ENCODE results near the gene GNAI1.

Gene GNAI1

DNA sequence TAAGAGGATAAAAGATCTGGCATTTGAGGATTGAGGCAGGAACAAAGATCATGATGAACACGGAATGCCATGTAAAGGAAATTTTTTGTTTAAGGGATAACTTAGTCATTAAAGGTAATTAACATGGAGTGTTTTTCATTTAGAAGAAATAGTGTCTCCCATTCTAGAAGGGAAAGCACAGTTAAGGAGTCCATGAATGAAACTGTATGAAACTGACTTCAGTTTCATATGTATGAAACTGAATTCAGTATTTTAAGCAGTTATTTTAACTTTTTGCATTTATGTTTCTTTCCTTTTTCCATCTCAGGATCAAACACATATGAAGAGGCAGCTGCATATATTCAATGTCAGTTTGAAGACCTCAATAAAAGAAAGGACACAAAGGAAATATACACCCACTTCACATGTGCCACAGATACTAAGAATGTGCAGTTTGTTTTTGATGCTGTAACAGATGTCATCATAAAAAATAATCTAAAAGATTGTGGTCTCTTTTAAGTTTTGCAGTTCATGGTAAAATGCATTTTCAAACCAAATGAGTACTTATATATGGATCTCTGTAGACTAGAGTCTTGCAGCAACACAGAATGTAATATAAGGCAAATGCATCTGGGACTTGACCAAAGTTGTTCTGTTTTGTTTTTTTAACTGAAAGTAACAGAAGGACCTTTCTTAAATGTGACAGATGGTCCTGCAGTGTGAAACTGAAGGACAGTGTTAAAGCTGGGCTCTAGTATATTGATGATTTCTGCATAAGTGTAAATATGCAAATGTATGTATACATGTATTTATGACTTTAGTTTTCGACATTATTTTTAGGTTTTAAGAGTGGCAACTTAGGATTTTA, 82.6 kb downstream of the GNAI1 start:
- no peak for DNase-seq

DNA sequence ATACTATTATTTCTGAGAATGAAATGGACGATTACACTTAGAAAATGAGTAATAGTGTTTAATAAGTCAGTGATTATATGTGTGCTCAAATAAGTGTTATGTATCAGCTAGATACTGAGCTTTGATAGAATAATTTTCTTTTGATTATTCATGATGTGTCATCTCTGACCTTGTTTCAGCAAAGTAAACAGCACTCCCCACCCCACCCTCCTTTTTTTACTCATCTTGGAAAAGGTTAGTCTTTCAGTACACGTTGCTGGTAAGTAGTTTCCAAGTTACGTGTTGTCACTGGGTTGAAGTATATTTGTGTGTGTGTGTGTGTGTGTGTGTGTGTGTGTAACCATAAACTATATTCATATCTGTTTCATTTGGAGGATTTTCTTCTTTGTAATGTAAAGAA, 84.1 kb downstream of the GNAI1 start:
- DNase-seq, result no peak

DNA sequence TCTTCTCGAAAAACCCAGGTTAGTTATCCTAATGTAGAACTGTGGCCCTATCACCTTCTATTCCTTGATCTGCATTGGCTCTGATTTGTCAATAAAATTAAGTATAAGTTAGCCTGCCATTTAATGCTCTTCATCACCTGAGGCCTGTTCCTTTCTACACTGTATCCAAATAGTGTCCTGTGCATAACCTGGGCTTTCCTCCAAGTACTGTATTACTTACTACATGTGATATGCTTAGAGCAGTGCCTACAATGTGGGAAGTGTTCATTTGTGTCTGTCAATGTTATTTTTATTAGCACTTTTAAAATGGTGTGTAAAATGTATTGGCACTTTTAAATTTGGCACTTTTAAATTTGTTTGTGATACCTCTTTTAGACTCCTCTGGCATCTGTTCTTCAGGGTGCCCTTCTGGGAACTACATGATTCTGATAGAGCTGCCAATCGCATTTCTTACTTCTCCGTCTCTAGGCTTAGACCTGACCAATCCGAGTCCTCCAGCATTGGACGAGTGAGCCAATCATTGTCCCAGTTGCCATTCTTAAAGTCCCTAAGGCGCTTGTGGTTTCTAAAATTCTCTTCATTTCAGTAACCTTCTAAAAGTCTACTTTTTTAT, 85.5 kb downstream of the GNAI1 start:
- no peak for DNase-seq

- DNase-seq, result no peak
These were observed 89.8 kb downstream of the GNAI1 start for GRCh38 chr7:80224415-80224814.

GRCh38 chr7:80225361-80225760, 90.7 kb downstream of the GNAI1 start:
- DNase-seq, result no peak

DNA sequence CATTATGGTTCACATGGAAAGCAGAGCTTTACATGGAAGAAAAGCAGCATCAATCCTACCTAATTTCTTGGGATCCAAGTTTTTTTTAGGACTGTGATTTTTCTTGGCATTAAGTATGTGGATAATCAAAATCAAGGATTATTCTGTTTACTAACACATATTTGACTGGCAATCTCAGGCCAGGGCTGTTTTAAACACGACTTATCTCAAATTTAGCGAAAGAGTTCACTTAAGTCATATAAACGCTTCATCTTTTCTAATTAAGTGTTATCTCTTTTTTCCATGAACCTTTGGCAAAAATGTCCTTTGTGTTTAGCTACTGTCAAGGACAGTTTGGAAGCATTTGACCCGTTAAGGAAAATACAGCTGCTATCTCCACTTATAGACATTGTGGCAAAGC, 92.0 kb downstream of the GNAI1 start:
- DNase-seq, result no peak

- no peak for DNase-seq
These were observed 95.7 kb downstream of the GNAI1 start for GRCh38 chr7:80230327-80230726.

- no peak for DNase-seq
These were observed 97.1 kb downstream of the GNAI1 start for GRCh38 chr7:80231707-80232106.

DNA sequence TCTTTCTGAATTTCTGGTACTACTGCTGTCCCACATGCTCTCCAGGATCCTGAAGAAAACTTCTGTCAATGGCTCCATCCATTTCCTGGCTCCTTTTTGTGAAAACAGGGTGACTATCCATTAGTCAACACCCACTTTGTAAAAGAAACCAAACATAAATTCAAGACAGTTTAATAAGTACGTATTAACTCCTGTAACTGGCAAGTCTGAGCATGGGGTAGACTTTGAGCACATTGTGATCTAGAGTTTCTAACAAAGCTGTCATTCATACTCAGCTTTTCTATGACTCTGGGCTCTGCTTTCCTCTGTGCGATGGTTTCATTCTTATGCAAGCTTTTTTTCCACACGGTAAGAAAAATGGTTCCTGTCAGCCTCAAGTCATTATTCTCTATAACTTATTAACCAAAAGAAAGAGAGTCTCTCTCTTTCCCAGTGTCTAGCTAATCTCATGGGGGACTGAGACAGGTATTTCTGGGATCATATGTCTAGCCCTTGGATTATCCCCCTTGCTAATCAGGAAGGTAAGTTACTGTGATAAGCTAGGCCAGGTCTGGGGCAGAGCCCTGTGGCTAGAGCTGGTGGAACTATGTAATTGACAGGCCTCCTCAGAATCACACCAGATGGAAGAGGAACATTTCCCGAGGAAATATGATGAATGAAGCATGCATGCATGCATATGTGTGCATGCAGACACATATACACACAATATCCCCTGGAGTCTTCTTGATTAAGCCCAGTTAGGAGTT, 98.5 kb downstream of the GNAI1 start:
- no peak for DNase-seq

GRCh38 chr7:80235334-80235733, 100.7 kb downstream of the GNAI1 start:
- no peak for DNase-seq

DNA sequence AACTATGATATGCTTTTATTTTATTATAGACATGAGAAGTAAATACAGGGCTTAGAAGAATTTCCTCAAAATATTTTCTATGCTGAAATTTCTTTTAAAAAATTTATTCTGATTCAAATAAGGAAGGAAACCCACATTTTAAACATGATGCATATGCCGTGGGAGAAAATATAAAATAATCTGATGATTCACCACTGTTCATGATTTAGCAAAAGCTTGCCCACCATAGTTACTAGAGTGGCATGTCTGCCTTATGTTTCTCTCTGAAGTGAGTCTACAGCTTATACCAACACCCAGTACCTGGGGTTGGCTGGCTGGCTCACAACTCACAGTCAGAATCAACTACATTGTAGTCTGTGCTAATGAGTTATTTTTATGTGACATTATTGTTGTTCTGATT, 102.0 kb downstream of the GNAI1 start:
- no peak for DNase-seq

- DNase-seq, result no peak
These were observed 105.8 kb downstream of the GNAI1 start for GRCh38 chr7:80240265-80241025.

GRCh38 chr7:80241671-80242070, 107.0 kb downstream of the GNAI1 start:
- DNase-seq, result no peak

GRCh38 chr7:80243425-80243824, 108.8 kb downstream of the GNAI1 start:
- no peak for DNase-seq

DNA sequence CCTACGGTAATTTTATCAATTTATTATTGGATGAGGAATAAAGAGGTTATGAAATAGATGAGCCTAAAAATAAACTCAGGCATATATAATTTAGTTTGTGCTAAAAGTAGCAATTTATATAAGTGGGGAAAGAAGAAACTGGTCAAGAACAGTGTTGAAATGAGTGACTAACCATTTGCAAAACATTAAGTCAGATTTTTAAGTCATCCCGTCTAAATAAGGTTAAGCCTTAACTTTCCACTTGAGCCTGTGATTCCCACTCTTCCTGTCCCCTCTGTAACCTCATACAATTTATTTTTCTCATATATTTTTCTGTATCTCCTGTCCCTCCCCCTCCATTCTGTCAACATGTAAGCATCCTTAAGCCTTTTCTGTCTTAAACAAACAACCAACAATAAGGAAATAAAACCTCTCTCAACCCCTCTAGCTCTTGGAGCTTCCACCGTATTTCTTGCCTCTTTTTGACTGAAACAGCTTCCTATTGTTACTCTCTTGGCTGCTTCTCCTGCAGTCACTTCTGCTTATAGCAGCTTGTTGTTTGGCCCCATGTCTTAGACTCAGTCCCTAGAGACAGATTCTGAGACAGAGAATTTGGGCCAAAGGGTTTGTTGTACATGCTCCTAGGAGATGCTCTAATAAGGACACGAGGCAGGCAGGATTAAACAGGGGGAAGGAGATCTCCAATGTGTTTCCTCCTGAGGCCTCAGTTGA, 109.7 kb downstream of the GNAI1 start:
- DNase-seq, result no peak

DNA sequence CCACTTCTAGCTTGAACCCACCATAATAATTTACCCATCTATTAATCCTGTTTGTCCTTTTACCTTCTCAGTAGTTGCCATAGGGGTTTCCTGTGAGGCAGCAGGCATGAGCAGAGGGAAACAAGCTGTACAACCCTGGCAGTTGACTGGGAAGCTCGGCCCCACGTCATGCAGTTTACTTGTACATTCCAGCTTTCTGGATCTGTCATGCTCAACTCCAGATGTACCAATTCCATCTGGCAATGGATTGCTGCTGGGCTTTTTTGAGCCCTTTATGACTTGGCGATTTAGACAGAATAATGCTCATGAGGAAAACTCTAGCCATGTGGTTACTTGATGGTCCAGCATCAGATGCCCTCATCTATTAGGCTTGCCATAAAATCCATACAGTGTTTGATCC, 112.5 kb downstream of the GNAI1 start:
- DNase-seq, result no peak

GRCh38 chr7:80247891-80248290, 113.3 kb downstream of the GNAI1 start:
- DNase-seq, result no peak

- no peak for DNase-seq
These were observed 114.6 kb downstream of the GNAI1 start for GRCh38 chr7:80249184-80249583.

DNA sequence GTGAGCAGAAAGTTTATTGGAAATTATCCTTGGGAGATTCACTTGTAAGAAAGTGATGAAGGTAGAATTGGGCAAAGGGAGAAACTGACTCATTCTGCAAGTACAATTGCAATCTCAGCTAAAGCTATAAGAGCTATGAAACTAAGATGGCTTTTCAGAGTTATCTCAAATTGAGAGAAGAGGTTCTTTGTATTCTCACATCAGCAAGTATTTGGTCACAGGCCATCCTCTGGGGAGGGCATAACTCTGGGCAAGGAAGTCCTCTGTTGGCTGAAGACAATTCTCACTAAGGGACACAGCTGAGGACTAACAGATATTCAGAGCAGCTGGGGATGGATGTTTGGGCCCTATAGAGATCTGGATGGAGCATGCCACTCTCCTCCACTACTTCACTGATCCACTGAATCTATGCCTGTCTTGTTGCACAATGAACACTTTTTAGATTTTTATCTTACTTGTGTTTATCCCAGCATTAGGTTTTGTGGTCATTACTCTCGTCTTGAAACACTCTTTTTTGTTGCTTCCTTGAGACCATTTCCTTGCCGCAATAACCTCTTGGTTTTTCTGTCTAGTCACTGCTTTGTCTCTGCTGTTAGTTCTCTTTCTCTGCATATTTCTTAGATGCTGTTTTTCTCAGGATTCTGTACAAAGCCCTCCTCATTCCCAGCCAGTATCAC, 115.1 kb downstream of the GNAI1 start:
- DNase-seq, result no peak

DNA sequence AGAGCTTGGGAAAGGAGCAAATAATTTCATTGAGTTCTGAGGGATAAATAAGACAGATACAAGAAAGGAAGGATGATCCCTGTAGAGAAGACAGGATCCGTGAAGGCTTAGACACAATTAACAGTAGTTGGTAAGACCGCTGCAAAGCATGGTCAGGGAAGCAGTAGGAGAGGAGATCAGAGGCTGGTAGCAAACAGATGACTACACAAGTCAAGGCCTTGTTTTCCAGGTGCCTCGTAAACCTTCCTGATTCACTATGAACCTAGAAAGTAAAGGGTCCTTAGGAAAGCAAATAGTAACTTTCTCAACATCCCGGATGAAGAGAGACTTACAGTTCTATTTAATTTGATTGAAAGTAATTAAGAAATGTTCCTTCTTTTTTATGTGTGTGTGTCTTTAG, 118.6 kb downstream of the GNAI1 start:
- no peak for DNase-seq

- DNase-seq, result no peak
These were observed 119.0 kb downstream of the GNAI1 start for GRCh38 chr7:80253653-80254052.

DNA sequence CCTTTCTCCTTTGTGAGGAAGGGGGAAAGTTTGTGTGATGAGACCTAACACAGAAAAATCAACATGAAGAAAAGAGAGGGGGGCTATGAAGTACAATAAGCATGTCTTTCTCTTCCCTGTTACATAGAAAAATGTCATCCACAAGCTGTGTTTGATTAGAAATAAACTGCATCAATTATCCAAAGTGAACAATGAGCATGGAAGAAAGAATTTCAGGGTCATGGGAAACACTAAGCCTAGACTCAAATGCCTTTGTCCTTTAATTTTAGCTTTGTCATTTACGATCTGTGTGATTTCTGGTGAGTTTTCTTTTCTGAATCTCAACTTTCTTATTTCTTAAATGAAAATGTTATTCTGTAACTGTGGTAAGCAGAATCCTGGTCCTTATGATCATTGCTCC, 121.0 kb downstream of the GNAI1 start:
- DNase-seq, result no peak
